ENCODE measurements around the gene PRICKLE2. TPM values are rescaled to one million over a fixed set of nuclear protein-coding genes. Genes with fewer than 3 reads are reported as not detected.
A peak's percentile ranks its signal among the peaks of the same experiment; 100 is the strongest.

Gene PRICKLE2
- total and polyA plus RNA-seq, 2 donors = 1.0 to 1.2 TPM

GRCh38 chr3:64160000-64160695 is 65.1 kb downstream of the PRICKLE2 start:
- Histone ChIP-seq H3K27ac (ENCODE audit: low read depth in 1 of 2, low read length in 1 of 2) (no peak overlapping the region), H3K9me3 (ENCODE audit: control insufficient read depth in 2 of 2, insufficient read depth in 1 of 2, low read length in 1 of 2) (no peaks in the 10 kb centered on the region), H3K27me3 (ENCODE audit: control insufficient read depth in 2 of 2, insufficient read depth in 1 of 2, low read length in 1 of 2) (no peaks in the 10 kb centered on the region), H3K4me3 (ENCODE audit: low read length in 2 of 2) (no peak overlapping the region), H3K4me1 (ENCODE audit: control insufficient read depth in 2 of 2, insufficient read depth in 2 of 2, low read length in 2 of 2) (no peaks in the 10 kb centered on the region), H3K36me3 (ENCODE audit: control insufficient read depth in 2 of 2, insufficient read depth in 2 of 2, low read length in 1 of 2) (no peaks in the 10 kb centered on the region)
- 90% methylated on average over 8 of the region's 8 CpGs for WGBS
- DNase-seq (ENCODE audit: low read depth in 6 of 9, low spot score in 9 of 9) = no peak

- no peak overlapping the region for H3K4me3 ChIP-seq (ENCODE audit: low read length in 2 of 2)
- DNase-seq (ENCODE audit: low read depth in 6 of 9, low spot score in 9 of 9) = no peak
- no peaks in the 10 kb centered on the region for H3K27me3 ChIP-seq (ENCODE audit: control insufficient read depth in 2 of 2, insufficient read depth in 1 of 2, low read length in 1 of 2)
- WGBS = 90% methylated on average over 3 of the region's 3 CpGs
- H3K4me1 ChIP-seq (ENCODE audit: control insufficient read depth in 2 of 2, insufficient read depth in 2 of 2, low read length in 2 of 2) = no peaks in the 10 kb centered on the region
- H3K36me3 ChIP-seq (ENCODE audit: control insufficient read depth in 2 of 2, insufficient read depth in 2 of 2, low read length in 1 of 2) = no peaks in the 10 kb centered on the region
- no peaks in the 10 kb centered on the region for H3K9me3 ChIP-seq (ENCODE audit: control insufficient read depth in 2 of 2, insufficient read depth in 1 of 2, low read length in 1 of 2)
- no peak overlapping the region for H3K27ac ChIP-seq (ENCODE audit: low read depth in 1 of 2, low read length in 1 of 2)
Observed at GRCh38 chr3:64158334-64158733, 66.9 kb downstream of the PRICKLE2 start.

GRCh38 chr3:64157150-64158035 is 67.9 kb downstream of the PRICKLE2 start:
- no peak for DNase-seq (ENCODE audit: low read depth in 6 of 9, low spot score in 9 of 9)
- no peak overlapping the region for H3K4me3 ChIP-seq (ENCODE audit: low read length in 2 of 2)
- H3K9me3 ChIP-seq (ENCODE audit: control insufficient read depth in 2 of 2, insufficient read depth in 1 of 2, low read length in 1 of 2) = no peaks in the 10 kb centered on the region
- H3K4me1 ChIP-seq (ENCODE audit: control insufficient read depth in 2 of 2, insufficient read depth in 2 of 2, low read length in 2 of 2) = no peaks in the 10 kb centered on the region
- no peaks in the 10 kb centered on the region for H3K27me3 ChIP-seq (ENCODE audit: control insufficient read depth in 2 of 2, insufficient read depth in 1 of 2, low read length in 1 of 2)
- H3K36me3 ChIP-seq (ENCODE audit: control insufficient read depth in 2 of 2, insufficient read depth in 2 of 2, low read length in 1 of 2) = no peaks in the 10 kb centered on the region
- no peak overlapping the region for H3K27ac ChIP-seq (ENCODE audit: low read depth in 1 of 2, low read length in 1 of 2)
- WGBS = 97% methylated on average over 17 of the region's 17 CpGs

GRCh38 chr3:64155328-64155727 is 69.9 kb downstream of the PRICKLE2 start:
- Histone ChIP-seq H3K27ac (ENCODE audit: low read depth in 1 of 2, low read length in 1 of 2) (no peak overlapping the region), H3K36me3 (ENCODE audit: control insufficient read depth in 2 of 2, insufficient read depth in 2 of 2, low read length in 1 of 2) (no peaks in the 10 kb centered on the region), H3K9me3 (ENCODE audit: control insufficient read depth in 2 of 2, insufficient read depth in 1 of 2, low read length in 1 of 2) (no peaks in the 10 kb centered on the region), H3K4me1 (ENCODE audit: control insufficient read depth in 2 of 2, insufficient read depth in 2 of 2, low read length in 2 of 2) (peaks cover 0 to 2% of the 10 kb centered on the region in 2 donors), H3K4me3 (ENCODE audit: low read length in 2 of 2) (no peak overlapping the region), H3K27me3 (ENCODE audit: control insufficient read depth in 2 of 2, insufficient read depth in 1 of 2, low read length in 1 of 2) (no peaks in the 10 kb centered on the region)
- 93% methylated on average over 3 of the region's 3 CpGs for WGBS
- no peak for DNase-seq (ENCODE audit: low read depth in 6 of 9, low spot score in 9 of 9)

- Histone ChIP-seq H3K36me3 (ENCODE audit: control insufficient read depth in 2 of 2, insufficient read depth in 2 of 2, low read length in 1 of 2) (no peaks in the 10 kb centered on the region), H3K27me3 (ENCODE audit: control insufficient read depth in 2 of 2, insufficient read depth in 1 of 2, low read length in 1 of 2) (no peaks in the 10 kb centered on the region), H3K9me3 (ENCODE audit: control insufficient read depth in 2 of 2, insufficient read depth in 1 of 2, low read length in 1 of 2) (no peaks in the 10 kb centered on the region), H3K4me1 (ENCODE audit: control insufficient read depth in 2 of 2, insufficient read depth in 2 of 2, low read length in 2 of 2) (peaks cover 0 to 2% of the 10 kb centered on the region in 2 donors), H3K4me3 (ENCODE audit: low read length in 2 of 2) (no peak overlapping the region), H3K27ac (ENCODE audit: low read depth in 1 of 2, low read length in 1 of 2) (no peak overlapping the region)
- no peak for DNase-seq (ENCODE audit: low read depth in 6 of 9, low spot score in 9 of 9)
- WGBS = 90% methylated on average over 9 of the region's 9 CpGs
Observed at GRCh38 chr3:64152676-64153466, 72.4 kb downstream of the PRICKLE2 start.

- Histone ChIP-seq H3K27me3 (ENCODE audit: control insufficient read depth in 2 of 2, insufficient read depth in 1 of 2, low read length in 1 of 2) (no peaks in the 10 kb centered on the region), H3K4me1 (ENCODE audit: control insufficient read depth in 2 of 2, insufficient read depth in 2 of 2, low read length in 2 of 2) (peaks cover 0 to 2% of the 10 kb centered on the region in 2 donors), H3K27ac (ENCODE audit: low read depth in 1 of 2, low read length in 1 of 2) (no peak overlapping the region), H3K9me3 (ENCODE audit: control insufficient read depth in 2 of 2, insufficient read depth in 1 of 2, low read length in 1 of 2) (peaks cover 0 to 3% of the 10 kb centered on the region in 2 donors), H3K36me3 (ENCODE audit: control insufficient read depth in 2 of 2, insufficient read depth in 2 of 2, low read length in 1 of 2) (no peaks in the 10 kb centered on the region), H3K4me3 (ENCODE audit: low read length in 2 of 2) (no peak overlapping the region)
- DNase-seq (ENCODE audit: low read depth in 6 of 9, low spot score in 9 of 9) = no peak
- 94% methylated on average over 2 of the region's 2 CpGs for WGBS
Observed at GRCh38 chr3:64152086-64152485, 73.2 kb downstream of the PRICKLE2 start.

- peak overlapping the region in 1 of 2 donors; percentile 32 for H3K27ac ChIP-seq (ENCODE audit: low read depth in 1 of 2, low read length in 1 of 2)
- WGBS = 94% methylated on average over 5 of the region's 5 CpGs
- H3K36me3 ChIP-seq (ENCODE audit: control insufficient read depth in 2 of 2, insufficient read depth in 2 of 2, low read length in 1 of 2) = no peaks in the 10 kb centered on the region
- no peak for DNase-seq (ENCODE audit: low read depth in 6 of 9, low spot score in 9 of 9)
- no peak overlapping the region for H3K4me3 ChIP-seq (ENCODE audit: low read length in 2 of 2)
- H3K27me3 ChIP-seq (ENCODE audit: control insufficient read depth in 2 of 2, insufficient read depth in 1 of 2, low read length in 1 of 2) = no peaks in the 10 kb centered on the region
- peaks cover 0 to 3% of the 10 kb centered on the region in 2 donors for H3K9me3 ChIP-seq (ENCODE audit: control insufficient read depth in 2 of 2, insufficient read depth in 1 of 2, low read length in 1 of 2)
- H3K4me1 ChIP-seq (ENCODE audit: control insufficient read depth in 2 of 2, insufficient read depth in 2 of 2, low read length in 2 of 2) = peaks cover 0 to 2% of the 10 kb centered on the region in 2 donors
Observed at GRCh38 chr3:64151342-64151871, 73.9 kb downstream of the PRICKLE2 start.

GRCh38 chr3:64150623-64151207 is 74.6 kb downstream of the PRICKLE2 start:
- DNase-seq (ENCODE audit: low read depth in 6 of 9, low spot score in 9 of 9) = no peak
- no peaks in the 10 kb centered on the region for H3K27me3 ChIP-seq (ENCODE audit: control insufficient read depth in 2 of 2, insufficient read depth in 1 of 2, low read length in 1 of 2)
- H3K9me3 ChIP-seq (ENCODE audit: control insufficient read depth in 2 of 2, insufficient read depth in 1 of 2, low read length in 1 of 2) = peaks cover 0 to 3% of the 10 kb centered on the region in 2 donors
- 88% methylated on average over 13 of the region's 13 CpGs for WGBS
- no peaks in the 10 kb centered on the region for H3K36me3 ChIP-seq (ENCODE audit: control insufficient read depth in 2 of 2, insufficient read depth in 2 of 2, low read length in 1 of 2)
- H3K4me3 ChIP-seq (ENCODE audit: low read length in 2 of 2) = no peak overlapping the region
- H3K4me1 ChIP-seq (ENCODE audit: control insufficient read depth in 2 of 2, insufficient read depth in 2 of 2, low read length in 2 of 2) = peaks cover 0 to 2% of the 10 kb centered on the region in 2 donors
- H3K27ac ChIP-seq (ENCODE audit: low read depth in 1 of 2, low read length in 1 of 2) = no peak overlapping the region
